NOMO-1 (cell line): Measurements from ENCODE around the gene DIAPH2.

Source experiments
- DNase-seq, 2 experiments: peaks; one replicate each; lab custom pipeline; 2025; ENCODE audit not compliant: unreplicated experiment in 2 of 2; lab: John Stamatoyannopoulos, UW

Gene DIAPH2

GRCh38 chrX:97619499-97619898 lies 934.9 kb downstream of the DIAPH2 start:
- no peak for DNase-seq

- DNase-seq, result no peak
These were observed 937.5 kb downstream of the DIAPH2 start for GRCh38 chrX:97622111-97622510.

GRCh38 chrX:97628326-97628725 lies 943.7 kb downstream of the DIAPH2 start:
- DNase-seq, result no peak

- DNase-seq, result no peak
These were observed 944.4 kb downstream of the DIAPH2 start for GRCh38 chrX:97628807-97629596.

GRCh38 chrX:97629597-97629985 lies 944.9 kb downstream of the DIAPH2 start:
- DNase-seq, result no peak

GRCh38 chrX:97633798-97634197 lies 949.2 kb downstream of the DIAPH2 start:
- no peak for DNase-seq

- DNase-seq, result no peak
These were observed 952.0 kb downstream of the DIAPH2 start for GRCh38 chrX:97636473-97637140.

- no peak for DNase-seq
These were observed 952.6 kb downstream of the DIAPH2 start for GRCh38 chrX:97637289-97637688.

GRCh38 chrX:97638621-97639020 lies 954.0 kb downstream of the DIAPH2 start:
- no peak for DNase-seq

- no peak for DNase-seq
These were observed 954.9 kb downstream of the DIAPH2 start for GRCh38 chrX:97639526-97639925.
